ENCODE results near the gene ITGB6.

The ITGB6 gene

DNA sequence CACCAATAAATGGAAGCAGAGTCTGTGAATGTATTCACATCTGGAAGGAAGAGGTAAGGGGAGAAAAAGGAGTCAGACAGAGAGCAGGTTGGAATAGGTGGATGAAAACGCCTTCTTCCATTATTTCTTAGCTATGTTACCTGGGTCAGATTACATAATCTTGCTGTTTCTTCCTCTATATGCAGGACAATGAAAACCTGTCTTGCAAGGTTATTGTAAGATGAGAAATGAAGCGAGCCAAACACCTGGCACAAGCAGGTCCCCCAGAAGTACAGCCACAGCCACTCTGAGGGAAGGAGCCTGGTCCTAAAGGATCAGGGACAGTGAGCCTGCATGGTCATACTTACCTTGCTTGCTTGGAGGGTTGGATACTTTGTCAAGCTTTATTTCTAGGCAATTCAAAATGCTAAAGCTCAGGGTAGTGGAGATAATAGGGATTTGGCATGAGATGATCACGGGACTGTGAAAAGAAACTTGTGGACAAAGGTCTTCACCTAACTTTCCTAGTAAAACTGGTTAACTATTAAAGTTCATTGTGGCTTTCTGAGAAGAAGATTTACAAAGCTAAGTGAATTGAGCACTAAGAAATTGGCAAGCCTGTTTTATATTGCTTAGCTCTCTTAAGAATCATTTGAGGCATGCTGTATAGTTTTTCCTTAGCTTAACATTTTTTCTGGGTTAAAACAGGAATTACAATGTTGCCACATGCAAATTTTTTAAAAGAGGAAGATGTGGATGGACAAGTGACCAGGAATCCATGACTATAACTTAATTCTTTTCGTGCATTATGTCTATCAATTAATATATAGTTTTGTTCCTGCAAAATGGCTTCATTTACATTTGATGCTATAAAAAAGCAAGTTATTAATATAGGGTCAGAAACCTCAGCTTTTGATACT, 121.9 kb downstream of the ITGB6 start:
- DNase-seq: no peak

DNA sequence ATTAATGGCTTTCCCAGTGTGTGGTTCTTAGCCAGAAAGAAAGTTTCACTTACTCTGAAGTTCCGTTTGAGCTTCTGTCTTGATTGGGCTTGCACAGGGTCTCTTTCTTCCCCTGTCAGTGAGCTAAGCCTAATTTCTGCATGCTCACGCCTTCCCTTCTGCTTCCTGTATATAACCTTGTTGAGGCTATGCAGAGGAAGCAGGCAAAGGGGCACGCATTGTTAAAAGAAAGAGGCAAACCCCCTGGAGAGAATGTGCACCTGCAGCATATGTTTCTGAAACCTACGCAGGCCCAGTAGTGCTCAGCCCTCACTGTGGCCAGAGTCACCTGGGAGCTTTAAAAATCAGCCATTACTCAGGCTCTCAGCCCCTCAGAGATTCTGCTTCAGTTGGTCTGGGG, 123.2 kb downstream of the ITGB6 start:
- DNase-seq: no peak

DNA sequence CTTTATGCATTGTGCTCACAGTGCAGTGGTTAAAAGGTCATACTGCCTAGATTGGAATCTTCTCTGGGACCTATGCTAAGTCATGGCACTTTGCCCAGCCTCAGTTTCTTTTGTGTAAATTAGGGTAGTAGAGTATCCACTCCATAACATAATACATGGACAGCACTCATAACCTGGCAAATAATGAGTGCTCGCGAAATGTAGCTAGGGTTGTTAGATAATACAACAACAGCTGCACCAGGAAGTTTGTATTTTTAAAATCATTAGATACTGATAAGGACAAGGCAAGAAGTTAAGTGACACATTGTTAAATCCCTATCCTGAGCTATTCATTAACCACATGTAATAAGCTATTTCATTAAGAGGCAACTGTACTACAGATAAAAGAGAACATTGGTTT, 123.8 kb downstream of the ITGB6 start:
- DNase-seq: no peak

DNA sequence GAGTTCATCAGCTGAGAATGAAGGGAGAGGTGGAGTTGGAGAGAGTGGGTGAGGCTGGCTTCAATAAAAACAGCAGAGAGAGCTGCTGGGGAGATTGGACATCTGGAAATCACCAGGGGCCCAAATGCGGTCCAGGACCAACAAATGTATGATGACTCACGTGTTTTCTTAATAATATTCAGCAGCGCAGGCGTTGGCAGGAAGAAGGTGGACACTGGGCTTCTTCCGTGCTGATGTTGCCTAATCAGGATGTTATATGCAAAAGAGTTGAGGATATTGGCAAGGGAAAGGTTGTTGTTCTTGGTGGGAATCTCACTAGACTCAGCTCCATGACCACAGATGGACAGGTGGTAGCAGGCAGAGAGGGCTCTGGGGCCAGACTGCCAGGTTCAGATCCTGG, 124.9 kb downstream of the ITGB6 start:
- no peak for DNase-seq

DNA sequence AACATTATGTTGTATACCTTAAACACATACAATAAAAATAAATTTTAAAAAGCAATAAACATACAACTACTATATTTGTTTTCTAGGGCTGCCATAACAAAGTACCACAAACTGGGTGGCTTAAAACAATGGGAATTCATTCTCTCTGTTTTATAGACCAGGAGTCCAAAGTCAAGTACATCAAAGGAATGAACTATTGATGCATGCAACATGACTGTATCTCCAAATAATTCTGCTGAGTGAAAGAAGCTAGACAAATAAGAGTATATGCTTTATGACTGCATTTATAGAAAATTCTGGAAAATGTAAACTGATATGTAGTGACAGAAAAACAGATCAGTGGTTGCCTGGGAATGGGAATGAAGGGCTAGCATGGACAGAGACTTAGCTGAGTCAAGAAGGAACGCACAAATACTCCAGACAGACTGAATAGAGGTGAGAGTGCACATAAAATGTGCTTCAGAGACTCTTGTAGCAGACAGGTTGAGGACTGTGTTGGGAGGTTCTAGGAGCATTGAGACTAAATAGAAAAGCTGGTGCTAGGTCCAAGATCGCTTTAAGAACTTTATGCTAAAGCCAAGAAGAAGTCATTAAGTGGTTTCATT, 126.7 kb downstream of the ITGB6 start:
- DNase-seq: no peak

DNA sequence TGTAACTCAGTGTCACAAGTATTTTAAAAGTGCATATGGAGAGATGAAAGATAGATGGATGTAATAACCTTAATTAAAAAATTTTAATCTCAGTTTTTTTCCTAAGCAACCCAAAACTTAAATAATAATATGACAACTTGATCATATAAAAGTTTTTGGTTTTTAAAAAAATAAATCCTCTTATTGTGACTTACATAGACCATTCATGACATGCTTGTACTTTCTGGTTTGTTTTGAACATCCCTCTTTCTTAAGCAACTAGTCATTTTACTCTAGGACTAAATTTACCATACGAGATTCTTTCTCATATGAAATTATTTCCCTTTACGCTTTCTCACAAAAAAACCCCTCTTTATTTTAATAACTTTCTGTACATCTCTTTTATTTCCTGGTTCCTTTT, 131.2 kb downstream of the ITGB6 start:
- no peak for DNase-seq

DNA sequence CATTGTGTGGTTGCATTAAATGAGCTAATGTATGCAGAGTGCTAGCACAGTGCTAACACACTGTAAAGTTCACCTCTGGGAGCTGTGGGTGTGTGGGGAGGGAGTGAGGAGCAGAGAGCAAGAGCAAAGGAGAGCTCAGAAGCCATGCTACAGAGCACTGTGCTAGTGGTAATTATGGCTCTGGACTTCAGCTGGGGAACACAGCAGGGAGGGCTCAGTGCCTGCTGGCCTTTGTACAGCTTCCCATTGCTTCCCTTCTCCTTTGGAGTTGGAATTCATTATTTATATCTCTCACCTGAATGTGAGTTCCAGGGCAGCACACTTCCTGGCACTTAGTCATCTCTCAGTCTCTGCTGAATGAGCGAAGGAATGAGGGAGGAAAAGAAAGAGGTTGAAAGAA, 135.2 kb downstream of the ITGB6 start:
- no peak for DNase-seq

DNA sequence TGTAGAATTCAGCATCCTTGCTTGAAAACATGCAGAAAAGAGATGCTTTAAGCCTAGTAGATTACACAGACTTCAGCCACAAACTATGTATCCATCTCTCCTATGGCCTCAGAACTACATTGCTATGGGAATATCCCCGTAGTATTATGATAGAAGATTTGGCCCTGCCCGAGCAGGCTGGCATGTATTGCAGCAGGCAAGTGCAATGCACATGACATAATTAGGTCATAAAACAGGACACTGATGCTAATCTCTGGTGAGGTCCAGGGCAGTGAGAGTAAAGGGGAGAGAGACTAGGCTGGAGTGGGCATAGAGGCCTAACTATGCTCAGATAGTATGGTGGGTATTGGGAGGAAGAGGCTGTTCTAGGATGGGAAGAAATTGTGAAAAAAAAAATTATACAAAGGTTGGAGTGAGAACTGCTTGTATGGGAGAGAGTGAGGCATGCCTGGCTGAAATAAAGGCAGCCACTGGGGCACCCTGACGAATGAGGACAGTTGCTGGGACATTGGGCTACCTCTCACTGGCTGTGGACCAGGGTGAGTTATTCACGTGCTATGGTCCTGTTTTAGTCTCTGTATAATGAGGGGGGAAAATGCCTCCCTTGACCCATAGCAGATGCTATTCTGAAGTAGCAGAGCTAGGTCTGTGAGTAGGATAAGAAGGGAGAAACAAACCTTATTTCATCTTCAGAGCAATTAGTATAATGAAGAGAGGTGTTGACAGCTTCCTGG, 136.0 kb downstream of the ITGB6 start:
- DNase-seq: no peak

DNA sequence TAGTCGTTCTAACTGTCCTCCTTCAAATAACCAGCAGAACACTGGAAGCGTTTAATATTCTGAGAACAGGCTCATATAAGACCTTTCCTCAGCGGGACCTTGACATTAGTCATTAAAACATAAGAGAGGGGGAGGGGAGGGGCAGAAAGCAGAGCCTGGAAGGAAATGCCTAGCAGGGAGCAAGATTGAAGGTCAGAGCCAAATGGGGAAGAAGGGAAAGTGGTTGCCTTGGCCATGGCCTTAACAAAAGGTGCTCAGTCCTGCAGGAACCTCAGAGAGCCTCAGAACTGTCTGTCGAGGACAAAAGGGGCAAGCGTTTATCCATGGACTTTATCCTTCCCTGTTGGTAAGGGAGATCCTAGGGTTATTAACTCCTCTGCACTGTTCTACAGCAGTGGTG, 136.8 kb downstream of the ITGB6 start:
- no peak for DNase-seq

DNA sequence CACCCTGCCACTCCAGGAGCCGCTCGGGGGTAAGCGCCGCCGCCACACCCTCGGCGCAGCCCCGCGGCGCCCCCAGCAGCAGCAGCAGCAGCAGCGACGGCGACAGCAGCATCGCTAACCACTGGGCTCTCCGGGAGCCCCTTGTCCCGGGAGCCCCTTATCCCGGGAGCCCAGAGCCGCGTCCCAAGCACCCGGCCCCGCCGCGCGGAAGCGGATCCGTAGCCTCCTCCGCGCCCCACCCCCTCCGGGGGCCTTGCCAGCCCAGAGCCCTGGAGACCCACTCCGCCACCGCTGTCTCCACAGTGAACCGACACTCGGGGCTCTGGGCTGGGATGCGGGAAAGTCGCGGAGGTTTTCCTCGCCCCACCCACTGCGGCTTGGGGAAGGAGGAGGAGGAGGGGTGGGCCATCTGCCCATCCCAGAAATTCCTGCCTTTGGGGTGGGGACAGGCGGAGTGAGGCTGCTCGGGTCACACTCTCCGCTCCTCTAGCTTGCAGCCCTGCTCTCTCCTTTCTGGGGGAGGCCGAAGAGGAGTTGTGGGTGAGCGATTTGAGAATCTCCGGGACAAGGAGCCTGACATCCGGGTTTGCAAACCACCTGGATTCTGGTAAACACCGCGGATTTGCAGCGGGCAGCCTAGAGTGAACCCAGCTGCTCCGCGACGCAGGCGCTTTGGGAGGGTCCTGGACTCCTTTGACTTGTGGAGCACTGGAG, 137.6 kb downstream of the ITGB6 start, which contains the start of gene PLA2R1:
TSS of gene PLA2R1 (minus strand) at position 324 of the 714 bp plus-strand sequence. CDS start at position 112, 212 bp downstream.
- no peak for DNase-seq

DNA sequence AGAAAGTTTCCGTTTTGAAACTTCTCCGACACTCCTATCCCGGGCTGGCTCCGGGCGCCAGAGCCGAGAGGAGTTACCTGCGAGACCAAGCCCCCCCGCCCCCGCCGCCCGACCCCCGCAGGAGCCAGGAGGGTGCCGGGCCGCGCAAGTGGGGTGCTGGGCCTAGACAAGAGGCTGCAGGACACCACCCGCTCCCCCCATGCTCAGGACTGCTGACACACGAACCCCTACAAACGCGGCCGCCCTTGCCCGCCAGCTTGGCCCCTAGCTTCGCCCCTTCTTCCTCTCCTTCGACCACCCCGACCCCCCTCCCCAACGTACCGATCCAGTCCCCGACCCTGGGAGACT, 138.2 kb downstream of the ITGB6 start:
- DNase-seq: no peak

DNA sequence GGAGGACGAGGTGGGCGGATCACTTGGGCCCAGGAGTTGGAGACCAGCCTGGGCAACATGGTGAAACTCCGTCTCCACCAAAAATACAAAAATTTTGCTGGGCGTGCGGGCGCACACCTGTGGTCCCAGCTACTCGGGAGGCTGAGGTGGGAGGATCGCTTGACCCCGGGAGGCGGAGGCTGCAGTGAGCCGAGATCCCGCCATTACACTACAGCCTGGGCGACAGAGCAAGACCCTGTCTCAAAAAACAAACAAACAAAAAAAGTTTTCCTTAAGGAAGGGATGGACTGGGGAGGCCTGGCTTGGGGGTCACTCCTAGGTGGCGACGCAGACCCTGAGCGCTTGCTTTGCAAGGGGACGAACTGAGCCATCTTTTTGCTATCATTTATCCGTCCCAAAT, 138.5 kb downstream of the ITGB6 start:
- no peak for DNase-seq

DNA sequence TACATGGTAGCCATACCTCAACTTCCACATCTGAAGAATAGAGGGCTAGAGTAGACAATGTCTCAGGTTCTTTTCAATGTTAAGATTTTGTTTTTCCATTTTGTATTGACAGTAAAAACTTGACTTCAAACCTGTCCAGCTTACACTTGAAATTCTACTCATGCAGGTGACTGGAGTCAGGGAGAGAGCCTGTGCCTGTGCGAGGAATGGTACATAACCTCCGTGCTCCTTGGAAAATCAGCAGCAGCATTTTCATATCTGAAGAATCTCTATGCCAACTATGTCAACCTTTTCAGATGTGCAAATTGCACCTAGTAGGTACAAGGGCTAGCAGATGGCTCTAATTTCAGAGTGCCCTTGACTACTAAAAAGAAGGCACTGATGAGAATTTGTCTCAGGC, 139.8 kb downstream of the ITGB6 start:
- no peak for DNase-seq

DNA sequence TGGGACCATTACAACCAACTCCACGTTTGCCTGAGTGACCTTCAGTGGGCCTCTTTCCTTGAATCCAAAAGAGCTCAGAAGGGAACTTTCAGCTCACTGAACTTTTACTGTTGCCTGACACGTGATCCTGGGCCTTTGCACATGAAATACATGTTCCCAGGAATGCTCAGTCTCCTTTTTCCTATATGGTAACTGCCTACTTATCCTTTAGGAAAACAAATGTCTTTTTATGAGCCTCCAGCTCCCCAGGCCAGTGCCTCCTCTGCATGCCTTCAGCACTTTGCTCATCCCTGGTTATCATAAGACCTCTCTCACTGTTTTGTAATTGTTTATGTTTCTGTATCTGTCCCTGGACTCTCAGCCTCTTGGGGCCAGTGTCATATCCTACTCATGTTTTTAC, 142.7 kb downstream of the ITGB6 start:
- DNase-seq: no peak

DNA sequence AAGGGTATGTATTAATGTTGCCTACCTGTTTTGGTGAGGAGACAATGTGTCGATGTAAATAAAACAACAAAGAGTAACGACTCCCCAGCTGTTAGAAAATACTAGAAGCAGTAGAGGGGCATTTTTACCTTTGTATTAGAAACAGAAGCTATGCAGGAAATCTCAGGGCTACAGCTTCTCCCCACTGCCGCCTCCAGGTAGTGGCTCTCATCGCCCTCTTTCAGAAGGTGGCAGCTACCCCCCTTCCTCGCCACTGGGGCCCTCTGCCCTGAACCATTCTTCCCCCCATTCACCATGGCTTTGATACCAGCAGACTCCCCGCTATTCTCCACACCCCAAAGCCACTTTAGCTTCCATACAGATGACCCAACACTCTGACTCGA, 144.4 kb downstream of the ITGB6 start:
- DNase-seq: no peak

DNA sequence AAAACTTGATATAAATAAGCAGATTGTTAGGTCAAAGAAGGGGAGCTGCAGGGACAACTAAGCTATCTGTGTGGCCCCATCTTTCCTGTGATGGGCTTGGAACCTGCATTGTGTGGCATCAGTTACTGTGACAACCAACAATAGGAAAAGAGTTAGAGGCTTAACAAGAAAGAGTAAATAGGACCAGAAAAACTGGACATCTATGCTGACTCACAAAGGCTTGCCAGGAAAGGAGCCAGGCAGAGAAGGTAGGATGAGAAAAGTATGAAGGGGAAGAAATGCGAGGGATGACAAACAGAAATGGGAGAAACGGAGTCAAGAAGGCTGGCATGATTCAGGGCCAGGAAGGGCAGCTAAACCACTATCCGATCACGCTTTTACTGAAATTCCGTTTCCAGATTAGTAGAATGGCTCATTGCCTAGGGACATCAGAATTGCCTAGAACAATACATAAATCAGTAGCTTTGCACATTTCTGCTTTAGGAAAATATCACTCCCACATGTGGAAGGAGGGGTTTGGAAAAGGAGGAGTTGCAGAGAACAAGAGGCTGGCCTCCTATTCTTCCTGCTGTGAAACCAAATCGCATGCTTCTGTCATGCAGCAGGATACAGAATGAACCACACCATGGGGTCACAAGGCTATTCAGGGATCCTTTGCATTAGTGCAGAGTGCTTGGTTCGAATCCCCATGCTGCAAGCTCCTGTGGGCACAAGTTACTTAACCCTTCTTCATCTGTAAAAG, 144.9 kb downstream of the ITGB6 start:
- DNase-seq: no peak

DNA sequence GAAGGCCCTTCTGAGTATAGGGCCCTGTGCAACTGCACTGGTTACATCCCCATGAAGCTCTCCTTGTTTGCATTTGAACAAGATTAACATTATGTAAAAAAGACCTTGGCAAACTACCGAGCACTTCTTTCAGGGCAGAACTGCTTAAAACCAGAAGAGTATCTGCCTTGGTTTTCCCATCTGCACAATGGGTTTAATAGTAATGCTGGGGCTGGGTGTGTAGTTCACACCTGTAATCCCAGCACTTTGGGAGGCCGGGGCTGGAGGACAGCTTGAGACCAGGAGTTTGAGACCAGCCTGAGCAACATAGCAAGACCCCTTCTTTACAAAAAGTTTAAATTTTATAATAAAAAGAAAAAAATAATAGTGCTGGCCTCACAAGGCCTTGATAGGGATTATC, 146.1 kb downstream of the ITGB6 start:
- no peak for DNase-seq

DNA sequence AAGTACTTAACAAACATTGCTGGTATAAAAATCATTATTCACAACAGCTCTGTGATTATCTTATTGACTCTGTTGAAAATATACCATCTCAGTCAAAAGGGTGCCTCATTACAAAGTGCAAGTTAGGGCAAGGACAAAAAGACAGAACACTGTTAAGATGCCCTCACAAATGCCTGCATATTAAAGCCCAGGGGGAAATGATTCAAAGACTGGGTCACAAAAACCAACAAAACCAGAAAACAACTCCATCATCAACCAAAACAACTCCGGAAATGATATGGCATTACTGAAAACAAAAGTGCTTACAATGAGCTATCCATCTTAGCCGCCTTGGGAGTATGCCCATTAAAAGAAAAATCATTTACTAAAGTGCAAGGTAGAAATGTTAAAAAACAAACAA, 147.5 kb downstream of the ITGB6 start:
- no peak for DNase-seq

DNA sequence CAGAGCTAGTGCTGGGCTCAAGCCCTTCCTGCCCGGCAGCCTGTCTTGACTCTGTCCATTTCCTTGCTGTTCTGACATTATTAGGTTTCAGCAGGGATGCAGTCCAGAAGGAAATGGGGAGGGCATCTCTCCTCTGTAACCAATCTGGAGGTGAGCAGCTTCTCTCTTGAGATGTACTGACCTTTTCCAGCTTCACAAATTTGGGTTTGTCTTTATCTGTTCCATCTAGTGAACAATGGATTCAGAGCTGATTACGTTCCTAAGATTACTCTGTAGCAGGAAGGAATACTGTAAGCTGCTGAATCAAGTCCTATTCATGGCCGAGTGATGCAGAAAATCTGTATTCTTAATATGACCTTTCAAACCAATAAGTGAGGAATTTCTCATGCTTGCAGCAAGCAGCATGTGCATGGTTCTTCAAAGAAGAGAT, 148.7 kb downstream of the ITGB6 start:
- DNase-seq: no peak

DNA sequence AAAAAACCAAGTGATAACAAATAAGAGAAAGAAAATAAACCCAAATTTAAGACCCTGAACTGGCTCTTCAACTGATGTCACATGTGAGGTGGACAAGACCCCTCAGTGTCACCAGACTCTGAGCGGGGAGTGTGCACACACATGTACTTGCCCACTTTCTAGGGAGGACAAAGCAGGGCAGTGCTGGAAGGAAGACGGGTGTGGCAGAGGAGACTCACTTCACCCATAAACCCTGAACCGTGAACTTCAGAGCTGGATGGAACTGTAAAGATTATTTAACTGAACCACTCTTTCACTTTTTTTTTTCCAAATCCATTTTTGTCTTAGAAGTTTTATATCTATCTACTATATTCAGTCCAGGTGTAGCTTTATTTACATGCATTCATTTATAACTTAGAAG, 149.9 kb downstream of the ITGB6 start:
- DNase-seq: no peak

All from hematopoietic multipotent progenitor cell treated with erythropoietin and hydrocortisone succinate and interleukin-3 and kit ligand, for 8 days (in vitro differentiated cells).